ENCODE data around the gene PITPNB. TPM values are rescaled to one million over a fixed set of nuclear protein-coding genes. Genes with fewer than 3 reads are reported as not detected.

The PITPNB gene
- total RNA-seq, 1 experiment from 2014 or later: 70.7 TPM

- Mint-ChIP-seq H3K4me3 (no peak overlapping the region), H3K4me1 (peaks cover 46% of the 10 kb centered on the region), H3K9me3 (peaks cover 14% of the 10 kb centered on the region), H3K36me3 (peaks cover 13% of the 10 kb centered on the region), H3K27ac (no peak overlapping the region), H3K27me3 (ENCODE audit: low read depth) (0 out of 2 replicates have a peak, but pooled peaks cover 3% of the 10 kb centered on the region)
- ChIA-PET CTCF (interaction anchor here (2.2 kb wide), 1 partner anchor 17 kb away, joined by 5 read pairs; no protein-coding TSS in a partner anchor), POLR2A (no interaction called here)
- TF ChIP-seq TEAD4 (CRISPR knock-in tag; IDR thresholded peaks at IDR 0.05): no peak
- no peak for TF ChIP-seq NR1H2 (CRISPR knock-in tag; IDR thresholded peaks at IDR 0.05)
- TF ChIP-seq, protein P1, sequence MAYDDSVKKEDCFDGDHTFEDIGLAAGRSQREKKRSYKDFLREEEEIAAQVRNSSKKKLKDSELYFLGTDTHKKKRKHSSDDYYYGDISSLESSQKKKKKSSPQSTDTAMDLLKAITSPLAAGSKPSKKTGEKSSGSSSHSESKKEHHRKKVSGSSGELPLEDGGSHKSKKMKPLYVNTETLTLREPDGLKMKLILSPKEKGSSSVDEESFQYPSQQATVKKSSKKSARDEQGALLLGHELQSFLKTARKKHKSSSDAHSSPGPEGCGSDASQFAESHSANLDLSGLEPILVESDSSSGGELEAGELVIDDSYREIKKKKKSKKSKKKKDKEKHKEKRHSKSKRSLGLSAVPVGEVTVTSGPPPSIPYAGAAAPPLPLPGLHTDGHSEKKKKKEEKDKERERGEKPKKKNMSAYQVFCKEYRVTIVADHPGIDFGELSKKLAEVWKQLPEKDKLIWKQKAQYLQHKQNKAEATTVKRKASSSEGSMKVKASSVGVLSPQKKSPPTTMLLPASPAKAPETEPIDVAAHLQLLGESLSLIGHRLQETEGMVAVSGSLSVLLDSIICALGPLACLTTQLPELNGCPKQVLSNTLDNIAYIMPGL (CRISPR knock-in tag; IDR thresholded peaks at IDR 0.05): no peak
- TF ChIP-seq, protein P2, sequence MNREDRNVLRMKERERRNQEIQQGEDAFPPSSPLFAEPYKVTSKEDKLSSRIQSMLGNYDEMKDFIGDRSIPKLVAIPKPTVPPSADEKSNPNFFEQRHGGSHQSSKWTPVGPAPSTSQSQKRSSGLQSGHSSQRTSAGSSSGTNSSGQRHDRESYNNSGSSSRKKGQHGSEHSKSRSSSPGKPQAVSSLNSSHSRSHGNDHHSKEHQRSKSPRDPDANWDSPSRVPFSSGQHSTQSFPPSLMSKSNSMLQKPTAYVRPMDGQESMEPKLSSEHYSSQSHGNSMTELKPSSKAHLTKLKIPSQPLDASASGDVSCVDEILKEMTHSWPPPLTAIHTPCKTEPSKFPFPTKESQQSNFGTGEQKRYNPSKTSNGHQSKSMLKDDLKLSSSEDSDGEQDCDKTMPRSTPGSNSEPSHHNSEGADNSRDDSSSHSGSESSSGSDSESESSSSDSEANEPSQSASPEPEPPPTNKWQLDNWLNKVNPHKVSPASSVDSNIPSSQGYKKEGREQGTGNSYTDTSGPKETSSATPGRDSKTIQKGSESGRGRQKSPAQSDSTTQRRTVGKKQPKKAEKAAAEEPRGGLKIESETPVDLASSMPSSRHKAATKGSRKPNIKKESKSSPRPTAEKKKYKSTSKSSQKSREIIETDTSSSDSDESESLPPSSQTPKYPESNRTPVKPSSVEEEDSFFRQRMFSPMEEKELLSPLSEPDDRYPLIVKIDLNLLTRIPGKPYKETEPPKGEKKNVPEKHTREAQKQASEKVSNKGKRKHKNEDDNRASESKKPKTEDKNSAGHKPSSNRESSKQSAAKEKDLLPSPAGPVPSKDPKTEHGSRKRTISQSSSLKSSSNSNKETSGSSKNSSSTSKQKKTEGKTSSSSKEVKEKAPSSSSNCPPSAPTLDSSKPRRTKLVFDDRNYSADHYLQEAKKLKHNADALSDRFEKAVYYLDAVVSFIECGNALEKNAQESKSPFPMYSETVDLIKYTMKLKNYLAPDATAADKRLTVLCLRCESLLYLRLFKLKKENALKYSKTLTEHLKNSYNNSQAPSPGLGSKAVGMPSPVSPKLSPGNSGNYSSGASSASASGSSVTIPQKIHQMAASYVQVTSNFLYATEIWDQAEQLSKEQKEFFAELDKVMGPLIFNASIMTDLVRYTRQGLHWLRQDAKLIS (CRISPR knock-in tag; IDR thresholded peaks at IDR 0.05; ENCODE audit: borderline replicate concordance): no peak
- no peak for TF ChIP-seq FOXJ3 (CRISPR knock-in tag; IDR thresholded peaks at IDR 0.05; ENCODE audit: borderline replicate concordance)
- no peak for TF ChIP-seq RORB (CRISPR knock-in tag; IDR thresholded peaks at IDR 0.05)
- ATAC-seq: no peak
- DNase-seq (ENCODE audit: low spot score): no peak
These were observed 76.9 kb downstream of the PITPNB start for GRCh38 chr22:27842201-27842600.

DNA sequence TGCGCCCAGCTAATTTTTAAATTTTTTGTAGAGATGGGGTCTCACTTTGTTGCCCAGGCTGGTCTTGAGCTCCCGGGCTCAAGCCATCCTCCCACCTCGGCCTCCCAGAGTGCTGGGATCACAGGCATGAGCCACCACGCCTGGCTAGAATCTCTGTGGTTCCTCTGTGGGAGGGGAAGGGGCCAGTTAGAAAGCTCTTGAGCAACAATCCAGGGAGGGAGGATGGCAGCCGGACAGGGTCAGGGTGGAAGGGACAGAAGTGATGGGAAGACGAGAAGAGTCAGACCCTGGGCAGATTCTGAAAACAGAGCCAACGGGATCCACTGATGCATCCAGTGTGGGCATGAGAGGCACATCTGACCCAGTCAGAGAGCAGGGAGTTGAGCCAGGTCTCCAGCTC is 78.6 kb downstream of the PITPNB start:
- ChIA-PET CTCF (interaction anchor here (0.7 to 0.8 kb wide), 2 partner anchors 10 to 555 kb away, joined by 3 to 5 read pairs; no protein-coding TSS in a partner anchor), POLR2A (interaction anchor here (1.0 kb wide), 1 partner anchor 10 kb away, joined by 3 read pairs; no protein-coding TSS in a partner anchor)
- H3K4me3 Mint-ChIP-seq: no peak overlapping the region
- TF ChIP-seq PRRX2 (CRISPR knock-in tag; IDR thresholded peaks at IDR 0.05) (no peak), ELF4 (CRISPR knock-in tag; IDR thresholded peaks at IDR 0.05; ENCODE audit: low read depth) (no peak), ZNF671 (CRISPR knock-in tag; IDR thresholded peaks at IDR 0.05) (no peak), PRDM15 (CRISPR knock-in tag; IDR thresholded peaks at IDR 0.05) (no peak), ZNF423 (CRISPR knock-in tag; IDR thresholded peaks at IDR 0.05) (no peak), JUN (CRISPR knock-in tag; IDR thresholded peaks at IDR 0.05) (no peak), ZNF396 (CRISPR knock-in tag; IDR thresholded peaks at IDR 0.05; ENCODE audit: borderline replicate concordance) (no peak), NR2C2 (CRISPR knock-in tag; IDR thresholded peaks at IDR 0.05) (no peak), ZNF232 (CRISPR knock-in tag; IDR thresholded peaks at IDR 0.05) (no peak), NFE2L1 (CRISPR knock-in tag; IDR thresholded peaks at IDR 0.05) (no peak), NFYB (CRISPR knock-in tag; conservative IDR thresholded peaks at IDR 0.05; ENCODE audit: low read depth) (no peak), ZBTB21 (CRISPR knock-in tag; IDR thresholded peaks at IDR 0.05; ENCODE audit: borderline replicate concordance) (no peak), ZNF317 (CRISPR knock-in tag; IDR thresholded peaks at IDR 0.05; ENCODE audit: borderline replicate concordance, low read depth) (no peak), SMAD3 (CRISPR knock-in tag; IDR thresholded peaks at IDR 0.05; ENCODE audit: borderline replicate concordance) (no peak), ZNF219 (CRISPR knock-in tag; IDR thresholded peaks at IDR 0.05; ENCODE audit: borderline replicate concordance) (no peak), TCF7 (CRISPR knock-in tag; IDR thresholded peaks at IDR 0.05; ENCODE audit: low read depth) (no peak)
- TF ChIP-seq, protein P3, sequence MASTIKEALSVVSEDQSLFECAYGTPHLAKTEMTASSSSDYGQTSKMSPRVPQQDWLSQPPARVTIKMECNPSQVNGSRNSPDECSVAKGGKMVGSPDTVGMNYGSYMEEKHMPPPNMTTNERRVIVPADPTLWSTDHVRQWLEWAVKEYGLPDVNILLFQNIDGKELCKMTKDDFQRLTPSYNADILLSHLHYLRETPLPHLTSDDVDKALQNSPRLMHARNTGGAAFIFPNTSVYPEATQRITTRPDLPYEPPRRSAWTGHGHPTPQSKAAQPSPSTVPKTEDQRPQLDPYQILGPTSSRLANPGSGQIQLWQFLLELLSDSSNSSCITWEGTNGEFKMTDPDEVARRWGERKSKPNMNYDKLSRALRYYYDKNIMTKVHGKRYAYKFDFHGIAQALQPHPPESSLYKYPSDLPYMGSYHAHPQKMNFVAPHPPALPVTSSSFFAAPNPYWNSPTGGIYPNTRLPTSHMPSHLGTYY (CRISPR knock-in tag; IDR thresholded peaks at IDR 0.05): no peak
- TF ChIP-seq, protein P4, sequence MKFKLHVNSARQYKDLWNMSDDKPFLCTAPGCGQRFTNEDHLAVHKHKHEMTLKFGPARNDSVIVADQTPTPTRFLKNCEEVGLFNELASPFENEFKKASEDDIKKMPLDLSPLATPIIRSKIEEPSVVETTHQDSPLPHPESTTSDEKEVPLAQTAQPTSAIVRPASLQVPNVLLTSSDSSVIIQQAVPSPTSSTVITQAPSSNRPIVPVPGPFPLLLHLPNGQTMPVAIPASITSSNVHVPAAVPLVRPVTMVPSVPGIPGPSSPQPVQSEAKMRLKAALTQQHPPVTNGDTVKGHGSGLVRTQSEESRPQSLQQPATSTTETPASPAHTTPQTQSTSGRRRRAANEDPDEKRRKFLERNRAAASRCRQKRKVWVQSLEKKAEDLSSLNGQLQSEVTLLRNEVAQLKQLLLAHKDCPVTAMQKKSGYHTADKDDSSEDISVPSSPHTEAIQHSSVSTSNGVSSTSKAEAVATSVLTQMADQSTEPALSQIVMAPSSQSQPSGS (CRISPR knock-in tag; IDR thresholded peaks at IDR 0.05; ENCODE audit: borderline replicate concordance, low read depth): no peak
- TF ChIP-seq, protein P5, sequence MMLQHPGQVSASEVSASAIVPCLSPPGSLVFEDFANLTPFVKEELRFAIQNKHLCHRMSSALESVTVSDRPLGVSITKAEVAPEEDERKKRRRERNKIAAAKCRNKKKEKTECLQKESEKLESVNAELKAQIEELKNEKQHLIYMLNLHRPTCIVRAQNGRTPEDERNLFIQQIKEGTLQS (CRISPR knock-in tag; conservative IDR thresholded peaks at IDR 0.05): no peak

More for the DNA sequence above, 78.6 kb downstream of the PITPNB start:
- DNase-seq (ENCODE audit: low spot score) (no peak), ATAC-seq (no peak)
- 0 out of 2 replicates have a peak, but pooled peaks cover 3% of the 10 kb centered on the region for H3K27me3 Mint-ChIP-seq (ENCODE audit: low read depth)
- no peak overlapping the region for H3K27ac Mint-ChIP-seq
- peaks cover 40% of the 10 kb centered on the region for H3K4me1 Mint-ChIP-seq
- peaks cover 16% of the 10 kb centered on the region for H3K36me3 Mint-ChIP-seq
- peaks cover 17% of the 10 kb centered on the region for H3K9me3 Mint-ChIP-seq

Data from WTC11 (cell line).